Measurements from ENCODE around the gene SLC29A3.

GRCh38 chr10:71295641-71296040 lies 23.4 kb upstream of the SLC29A3 start:
- TF ChIP-seq, protein P1, sequence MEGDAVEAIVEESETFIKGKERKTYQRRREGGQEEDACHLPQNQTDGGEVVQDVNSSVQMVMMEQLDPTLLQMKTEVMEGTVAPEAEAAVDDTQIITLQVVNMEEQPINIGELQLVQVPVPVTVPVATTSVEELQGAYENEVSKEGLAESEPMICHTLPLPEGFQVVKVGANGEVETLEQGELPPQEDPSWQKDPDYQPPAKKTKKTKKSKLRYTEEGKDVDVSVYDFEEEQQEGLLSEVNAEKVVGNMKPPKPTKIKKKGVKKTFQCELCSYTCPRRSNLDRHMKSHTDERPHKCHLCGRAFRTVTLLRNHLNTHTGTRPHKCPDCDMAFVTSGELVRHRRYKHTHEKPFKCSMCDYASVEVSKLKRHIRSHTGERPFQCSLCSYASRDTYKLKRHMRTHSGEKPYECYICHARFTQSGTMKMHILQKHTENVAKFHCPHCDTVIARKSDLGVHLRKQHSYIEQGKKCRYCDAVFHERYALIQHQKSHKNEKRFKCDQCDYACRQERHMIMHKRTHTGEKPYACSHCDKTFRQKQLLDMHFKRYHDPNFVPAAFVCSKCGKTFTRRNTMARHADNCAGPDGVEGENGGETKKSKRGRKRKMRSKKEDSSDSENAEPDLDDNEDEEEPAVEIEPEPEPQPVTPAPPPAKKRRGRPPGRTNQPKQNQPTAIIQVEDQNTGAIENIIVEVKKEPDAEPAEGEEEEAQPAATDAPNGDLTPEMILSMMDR (conservative IDR thresholded peaks at IDR 0.05) = no peak
- no peak for TF ChIP-seq EZH2 (IDR thresholded peaks at IDR 0.05; ENCODE audit: low read depth)
